ENCODE data around the gene VAMP1. TPM values are rescaled to one million over a fixed set of nuclear protein-coding genes. Genes with fewer than 3 reads are reported as not detected.

VAMP1 gene
- total RNA-seq, 2 experiments from 2014 or later: 84.8 to 87.7 TPM

DNA sequence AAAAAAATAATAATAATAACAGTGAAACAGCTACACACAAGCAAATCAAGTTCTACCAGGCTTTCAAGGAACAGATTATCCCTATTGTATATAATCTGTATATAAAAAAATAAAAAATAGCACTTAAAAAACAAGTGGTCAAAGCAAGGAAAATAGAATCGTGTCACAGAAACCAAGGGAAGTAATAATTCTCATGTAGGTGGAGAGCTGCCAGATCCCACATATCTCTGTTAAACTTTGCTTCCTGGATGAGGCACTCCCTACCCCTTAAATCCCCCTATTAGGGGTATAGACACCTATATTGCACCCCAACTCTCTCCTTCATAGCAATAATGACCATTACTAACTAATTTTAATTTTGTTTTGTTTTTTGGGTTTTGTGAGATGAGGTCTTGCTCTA, 30.1 kb downstream of the VAMP1 start:
- Mint-ChIP-seq H3K4me1 (ENCODE audit: low read depth) (peaks cover 38% of the 10 kb centered on the region), H3K27ac (no peak overlapping the region), H3K36me3 (ENCODE audit: low read depth) (peaks cover 9% of the 10 kb centered on the region), H3K4me3 (no peak overlapping the region), H3K27me3 (no peaks in the 10 kb centered on the region), H3K9me3 (no peaks in the 10 kb centered on the region)
- Histone ChIP-seq H3K27me3 (ENCODE audit: control insufficient read depth in 1 of 2, insufficient read depth in 2 of 2, low read length in 2 of 2) (no peaks in the 10 kb centered on the region), H3K27ac (ENCODE audit: low read depth in 1 of 2, low read length in 2 of 2) (no peak overlapping the region), H3K4me3 (ENCODE audit: low read length) (no peak overlapping the region), H3K36me3 (ENCODE audit: insufficient read depth, low read length) (no peaks in the 10 kb centered on the region), H3K4me1 (ENCODE audit: insufficient read depth, low read length) (peaks cover 32% of the 10 kb centered on the region), H3K9me3 (ENCODE audit: control insufficient read depth in 1 of 2, insufficient read depth in 1 of 2, low read length in 2 of 2) (no peaks in the 10 kb centered on the region)
- intact Hi-C loops (cut with DNase I, micrococcal nuclease): no loop called here
- no peak for DNase-seq
- ChIA-PET CTCF (interaction anchor here (1.0 kb wide), 1 partner anchor 97 kb away, joined by 3 read pairs; no protein-coding TSS in a partner anchor), POLR2A (interaction anchor here (2.2 to 11.1 kb wide), 2 partner anchors 18 to 30 kb away, joined by 11 to 203 read pairs; partner anchors contain the start of genes TAPBPL and VAMP1)
- no peak for ATAC-seq (ENCODE audit: poor library complexity)
- TF ChIP-seq, protein P1, sequence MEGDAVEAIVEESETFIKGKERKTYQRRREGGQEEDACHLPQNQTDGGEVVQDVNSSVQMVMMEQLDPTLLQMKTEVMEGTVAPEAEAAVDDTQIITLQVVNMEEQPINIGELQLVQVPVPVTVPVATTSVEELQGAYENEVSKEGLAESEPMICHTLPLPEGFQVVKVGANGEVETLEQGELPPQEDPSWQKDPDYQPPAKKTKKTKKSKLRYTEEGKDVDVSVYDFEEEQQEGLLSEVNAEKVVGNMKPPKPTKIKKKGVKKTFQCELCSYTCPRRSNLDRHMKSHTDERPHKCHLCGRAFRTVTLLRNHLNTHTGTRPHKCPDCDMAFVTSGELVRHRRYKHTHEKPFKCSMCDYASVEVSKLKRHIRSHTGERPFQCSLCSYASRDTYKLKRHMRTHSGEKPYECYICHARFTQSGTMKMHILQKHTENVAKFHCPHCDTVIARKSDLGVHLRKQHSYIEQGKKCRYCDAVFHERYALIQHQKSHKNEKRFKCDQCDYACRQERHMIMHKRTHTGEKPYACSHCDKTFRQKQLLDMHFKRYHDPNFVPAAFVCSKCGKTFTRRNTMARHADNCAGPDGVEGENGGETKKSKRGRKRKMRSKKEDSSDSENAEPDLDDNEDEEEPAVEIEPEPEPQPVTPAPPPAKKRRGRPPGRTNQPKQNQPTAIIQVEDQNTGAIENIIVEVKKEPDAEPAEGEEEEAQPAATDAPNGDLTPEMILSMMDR (IDR thresholded peaks at IDR 0.05): no peak

DNA sequence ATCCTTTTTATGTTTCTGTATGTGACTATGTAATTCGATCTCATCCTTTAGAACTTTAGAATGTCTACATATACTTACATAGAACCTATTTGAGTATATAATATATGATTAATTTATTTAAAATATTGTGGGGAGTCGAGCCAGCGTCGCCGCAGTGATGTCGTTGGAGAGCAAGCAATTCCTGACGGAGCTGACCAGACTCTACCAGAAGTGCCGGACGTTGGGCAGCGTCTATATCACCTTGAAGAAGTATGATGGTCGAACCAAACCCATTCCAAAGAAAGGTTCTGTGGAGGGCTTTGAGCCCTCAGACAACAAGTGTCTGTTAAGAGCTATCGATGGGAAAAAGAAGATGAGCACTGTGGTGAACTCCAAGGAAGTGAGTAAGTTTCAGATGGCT, 32.1 kb downstream of the VAMP1 start:
- Histone ChIP-seq H3K36me3 (ENCODE audit: insufficient read depth, low read length) (no peaks in the 10 kb centered on the region), H3K27ac (ENCODE audit: low read depth in 1 of 2, low read length in 2 of 2) (no peak overlapping the region), H3K4me3 (ENCODE audit: low read length) (no peak overlapping the region), H3K9me3 (ENCODE audit: control insufficient read depth in 1 of 2, insufficient read depth in 1 of 2, low read length in 2 of 2) (no peaks in the 10 kb centered on the region), H3K27me3 (ENCODE audit: control insufficient read depth in 1 of 2, insufficient read depth in 2 of 2, low read length in 2 of 2) (no peaks in the 10 kb centered on the region), H3K4me1 (ENCODE audit: insufficient read depth, low read length) (peaks cover 33% of the 10 kb centered on the region)
- Mint-ChIP-seq H3K27me3 (no peaks in the 10 kb centered on the region), H3K9me3 (no peaks in the 10 kb centered on the region), H3K4me3 (no peak overlapping the region), H3K4me1 (ENCODE audit: low read depth) (peaks cover 38% of the 10 kb centered on the region), H3K27ac (no peak overlapping the region), H3K36me3 (ENCODE audit: low read depth) (no peaks in the 10 kb centered on the region)
- ChIA-PET POLR2A (interaction anchor here (11.1 kb wide), 1 partner anchor 20 kb away, joined by 203 read pairs; the partner anchor contains the start of gene TAPBPL), CTCF (interaction anchor here (0.9 to 1.2 kb wide), 2 partner anchors 21 to 27 kb away, joined by 3 read pairs; no protein-coding TSS in a partner anchor)
- peak in 1 of 14 experiments; percentile 15 for DNase-seq
- ATAC-seq (ENCODE audit: poor library complexity): no peak
- intact Hi-C loops (cut with DNase I, micrococcal nuclease): no loop called here
- TF ChIP-seq, protein P1 (IDR thresholded peaks at IDR 0.05): no peak

DNA sequence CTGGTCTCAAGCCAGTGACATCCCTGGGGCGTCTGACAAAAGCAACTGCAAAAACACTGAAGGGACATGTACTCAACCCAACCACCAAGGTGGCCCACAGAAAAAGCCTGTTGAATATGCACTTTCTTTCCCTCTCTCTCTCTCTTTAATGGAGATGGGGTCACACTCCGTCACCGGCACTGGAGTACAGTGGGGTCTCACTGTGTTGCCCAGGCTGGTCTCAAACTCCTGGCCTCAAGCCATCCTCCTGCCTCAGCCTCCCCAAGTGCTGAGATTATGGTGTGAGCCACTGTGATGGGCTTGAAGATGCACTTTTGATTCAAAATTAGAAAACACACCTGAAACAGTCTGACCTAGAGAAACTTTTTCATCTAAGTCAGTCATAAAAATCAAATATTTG, 32.9 kb downstream of the VAMP1 start:
- CTCF ChIA-PET: no interaction called here
- no peaks in the 10 kb centered on the region for H3K36me3 ChIP-seq (ENCODE audit: insufficient read depth, low read length)
- H3K4me1 ChIP-seq (ENCODE audit: insufficient read depth, low read length): peaks cover 30% of the 10 kb centered on the region
- Mint-ChIP-seq H3K4me1 (ENCODE audit: low read depth) (peaks cover 38% of the 10 kb centered on the region), H3K4me3 (no peak overlapping the region), H3K27ac (no peak overlapping the region), H3K27me3 (no peaks in the 10 kb centered on the region), H3K36me3 (ENCODE audit: low read depth) (no peaks in the 10 kb centered on the region), H3K9me3 (no peaks in the 10 kb centered on the region)
- H3K27ac ChIP-seq (ENCODE audit: low read depth in 1 of 2, low read length in 2 of 2): no peak overlapping the region
- no peaks in the 10 kb centered on the region for H3K9me3 ChIP-seq (ENCODE audit: control insufficient read depth in 1 of 2, insufficient read depth in 1 of 2, low read length in 2 of 2)
- TF ChIP-seq, protein P1 (IDR thresholded peaks at IDR 0.05): no peak
- POLR2A ChIA-PET: interaction anchor here (11.1 kb wide), 1 partner anchor 21 kb away, joined by 203 read pairs; the partner anchor contains the start of gene TAPBPL
- ATAC-seq (ENCODE audit: poor library complexity) (no peak), DNase-seq (peak in 1 of 14 experiments; percentile 22)
- H3K27me3 ChIP-seq (ENCODE audit: control insufficient read depth in 1 of 2, insufficient read depth in 2 of 2, low read length in 2 of 2): no peaks in the 10 kb centered on the region
- intact Hi-C loops (cut with DNase I, micrococcal nuclease): no loop called here
- no peak overlapping the region for H3K4me3 ChIP-seq (ENCODE audit: low read length)

Data from CD4-positive, alpha-beta T cell (primary cell).